RCC 7860 (cell line): ENCODE measurements around the gene C16orf87.

Experiments used
- DNase-seq: peaks from one replicate; pipeline ENCODE4 v3.0.0-alpha.2; 2015; ENCODE audit warnings: low spot score
- FAIRE-seq: peaks from 2 replicates; lab custom pipeline; 2012; peaks lifted over from hg19 to GRCh38; lab: Jason Lieb, UNC

C16orf87 gene

GRCh38 chr16:46762583-46762982 is 68.4 kb downstream of the C16orf87 start:
- DNase-seq: no peak

GRCh38 chr16:46759309-46759708 is 71.7 kb downstream of the C16orf87 start:
- no peak for DNase-seq
- FAIRE-seq: no peak

More at GRCh38 chr16:46762583-46762982, 68.4 kb downstream of the C16orf87 start:
- FAIRE-seq: no peak

GRCh38 chr16:46757339-46758050 is 73.5 kb downstream of the C16orf87 start:
- DNase-seq (no peak), FAIRE-seq (no peak)

GRCh38 chr16:46756772-46757171 is 74.2 kb downstream of the C16orf87 start:
- FAIRE-seq (no peak), DNase-seq (no peak)

- FAIRE-seq: no peak
Observed at GRCh38 chr16:46753015-46753414, 78.0 kb downstream of the C16orf87 start.

GRCh38 chr16:46751381-46751780 is 79.6 kb downstream of the C16orf87 start:
- FAIRE-seq (no peak), DNase-seq (no peak)

More at GRCh38 chr16:46753015-46753414, 78.0 kb downstream of the C16orf87 start:
- DNase-seq: no peak

- FAIRE-seq (no peak), DNase-seq (no peak)
Observed at GRCh38 chr16:46748775-46749705, 81.9 kb downstream of the C16orf87 start.

- FAIRE-seq: no peak
- DNase-seq: no peak
Observed at GRCh38 chr16:46747777-46748651, 83.0 kb downstream of the C16orf87 start, which contains the start of gene MYLK3. Gene MYLK3, minus strand, starts transcription at chr16:46748344. Its CDS starts 151 bp downstream, at chr16:46748193.

- DNase-seq: no peak
- no peak for FAIRE-seq
Observed at GRCh38 chr16:46746821-46747776, 83.9 kb downstream of the C16orf87 start.
